Prostate gland (tissue), 2 donors: Measurements from ENCODE around the gene LYPD6B. TPM values are rescaled to one million over a fixed set of nuclear protein-coding genes. Genes with fewer than 3 reads are reported as not detected.

Source experiments
- DNase-seq: peaks from one replicate; pipeline ENCODE4 v3.0.0-alpha.2; 2019; ENCODE audit warnings: low spot score
- H3K27ac ChIP-seq, 2 donors: fragments of 200-600 bp; sonication (generic); 2 replicates each; pipeline ENCODE4 v1.5.1; 2017 to 2019
- H3K27me3 ChIP-seq: fragments of 200-600 bp; sonication (generic); replicated peaks from 2 replicates; pipeline ENCODE4 v1.5.1; 2019; ENCODE audit not compliant: insufficient read depth
- H3K36me3 ChIP-seq, 2 donors: fragments of 200-600 bp; sonication (generic); 1 replicate in 1 of 2; 2 replicates in 1 of 2; pipeline versions ENCODE4 v1.5.1 to v1.8.1; 2017 to 2019
- H3K4me1 ChIP-seq: fragments of 200-600 bp; sonication (generic); replicated peaks from 2 replicates; pipeline ENCODE4 v1.5.1; 2019
- H3K4me3 ChIP-seq, 2 donors: fragments of 200-600 bp; sonication (generic); 2 replicates each; pipeline ENCODE4 v1.5.1; 2017 to 2019
- H3K9me3 ChIP-seq: fragments of 200-600 bp; sonication (generic); 2 replicates; pipeline ENCODE4 v1.5.1; 2017
- POLR2A ChIP-seq: fragments of 450-650 bp; IDR thresholded peaks from one replicate; pipeline ENCODE4 v1.6.1; 2016; ENCODE audit warnings: antibody characterized with exemption, mild to moderate bottlenecking
- POLR2AphosphoS5 ChIP-seq: sonication (generic); formaldehyde crosslinking; IDR thresholded peaks from one replicate; pipeline ENCODE4 v1.6.1; 2017; ENCODE audit warnings: antibody characterized with exemption
- WGBS: methylation state at CpG from one replicate; pipeline ENCODE4 v1.1.5; 2018; 5-methylcytosine and 5-hydroxymethylcytosine counted together
- intact Hi-C: fragments of 100-400 bp; cut with DNase I; formaldehyde crosslinking; loops from one replicate; pipeline ENCODE4 v1.14.2; 2022
- total RNA-seq, 2 donors: library from RNA; depleted of rRNA; stranded (reverse); fragments of >200 nt; gene quantifications; one replicate each; pipeline ENCODE4 v1.1.0, GENCODE V29; 2016
- TF ChIP-seq, protein P1 (sequence below), 4 experiments: fragments of 200-600 bp in 2 of 4; fragments of 450-650 bp in 2 of 4; sonication (generic) in 2 of 4; IDR thresholded peaks; 1 replicate in 3 of 4; 2 replicates in 1 of 4; pipeline ENCODE4 v1.5.1; 2016 to 2019; ENCODE audit warnings: antibody characterized with exemption in 4 of 4, mild to moderate bottlenecking in 2 of 4, moderate library complexity in 2 of 4

Gene LYPD6B
- total RNA-seq, 2 donors from 2014 or later: 16.8 to 17.8 TPM

GRCh38 chr2:149049142-149049541 lies 10.6 kb downstream of the LYPD6B start:
- Histone ChIP-seq H3K4me3 (no peak overlapping the region), H3K27ac (no peak overlapping the region), H3K36me3 (no peaks in the 10 kb centered on the region), H3K9me3 (no peaks in the 10 kb centered on the region), H3K4me1 (no peaks in the 10 kb centered on the region), H3K27me3 (no peaks in the 10 kb centered on the region)
- WGBS: 97% methylated on average over 2 of the region's 2 CpGs
- intact Hi-C loops: no loop called here
- TF ChIP-seq, protein P1, sequence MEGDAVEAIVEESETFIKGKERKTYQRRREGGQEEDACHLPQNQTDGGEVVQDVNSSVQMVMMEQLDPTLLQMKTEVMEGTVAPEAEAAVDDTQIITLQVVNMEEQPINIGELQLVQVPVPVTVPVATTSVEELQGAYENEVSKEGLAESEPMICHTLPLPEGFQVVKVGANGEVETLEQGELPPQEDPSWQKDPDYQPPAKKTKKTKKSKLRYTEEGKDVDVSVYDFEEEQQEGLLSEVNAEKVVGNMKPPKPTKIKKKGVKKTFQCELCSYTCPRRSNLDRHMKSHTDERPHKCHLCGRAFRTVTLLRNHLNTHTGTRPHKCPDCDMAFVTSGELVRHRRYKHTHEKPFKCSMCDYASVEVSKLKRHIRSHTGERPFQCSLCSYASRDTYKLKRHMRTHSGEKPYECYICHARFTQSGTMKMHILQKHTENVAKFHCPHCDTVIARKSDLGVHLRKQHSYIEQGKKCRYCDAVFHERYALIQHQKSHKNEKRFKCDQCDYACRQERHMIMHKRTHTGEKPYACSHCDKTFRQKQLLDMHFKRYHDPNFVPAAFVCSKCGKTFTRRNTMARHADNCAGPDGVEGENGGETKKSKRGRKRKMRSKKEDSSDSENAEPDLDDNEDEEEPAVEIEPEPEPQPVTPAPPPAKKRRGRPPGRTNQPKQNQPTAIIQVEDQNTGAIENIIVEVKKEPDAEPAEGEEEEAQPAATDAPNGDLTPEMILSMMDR (IDR thresholded peaks at IDR 0.05): no peak
- TF ChIP-seq POLR2AphosphoS5 (no peak), POLR2A (no peak)
- no peak for DNase-seq

- Histone ChIP-seq H3K27me3 (no peaks in the 10 kb centered on the region), H3K27ac (no peak overlapping the region), H3K9me3 (no peaks in the 10 kb centered on the region), H3K4me3 (no peak overlapping the region), H3K4me1 (no peaks in the 10 kb centered on the region), H3K36me3 (no peaks in the 10 kb centered on the region)
- WGBS: 67% methylated on average over 6 of the region's 6 CpGs
- DNase-seq: no peak
- intact Hi-C loops: no loop called here
- TF ChIP-seq POLR2A: no peak
- no peak for TF ChIP-seq POLR2AphosphoS5
- TF ChIP-seq, protein P1 (IDR thresholded peaks at IDR 0.05): no peak
Measured at GRCh38 chr2:149050188-149050587, 11.7 kb downstream of the LYPD6B start.

- H3K9me3 ChIP-seq: no peaks in the 10 kb centered on the region
- no peak for DNase-seq
- H3K27ac ChIP-seq: no peak overlapping the region
- no peaks in the 10 kb centered on the region for H3K36me3 ChIP-seq
- 46% methylated on average over 1 of the region's 1 CpG for WGBS
- H3K4me1 ChIP-seq: no peaks in the 10 kb centered on the region
- TF ChIP-seq POLR2A: no peak
- TF ChIP-seq POLR2AphosphoS5: no peak
- TF ChIP-seq, protein P1 (IDR thresholded peaks at IDR 0.05): no peak
- intact Hi-C loops: no loop called here
- H3K27me3 ChIP-seq: no peaks in the 10 kb centered on the region
- H3K4me3 ChIP-seq: no peak overlapping the region
Measured at GRCh38 chr2:149055751-149056150, 17.3 kb downstream of the LYPD6B start.

DNA sequence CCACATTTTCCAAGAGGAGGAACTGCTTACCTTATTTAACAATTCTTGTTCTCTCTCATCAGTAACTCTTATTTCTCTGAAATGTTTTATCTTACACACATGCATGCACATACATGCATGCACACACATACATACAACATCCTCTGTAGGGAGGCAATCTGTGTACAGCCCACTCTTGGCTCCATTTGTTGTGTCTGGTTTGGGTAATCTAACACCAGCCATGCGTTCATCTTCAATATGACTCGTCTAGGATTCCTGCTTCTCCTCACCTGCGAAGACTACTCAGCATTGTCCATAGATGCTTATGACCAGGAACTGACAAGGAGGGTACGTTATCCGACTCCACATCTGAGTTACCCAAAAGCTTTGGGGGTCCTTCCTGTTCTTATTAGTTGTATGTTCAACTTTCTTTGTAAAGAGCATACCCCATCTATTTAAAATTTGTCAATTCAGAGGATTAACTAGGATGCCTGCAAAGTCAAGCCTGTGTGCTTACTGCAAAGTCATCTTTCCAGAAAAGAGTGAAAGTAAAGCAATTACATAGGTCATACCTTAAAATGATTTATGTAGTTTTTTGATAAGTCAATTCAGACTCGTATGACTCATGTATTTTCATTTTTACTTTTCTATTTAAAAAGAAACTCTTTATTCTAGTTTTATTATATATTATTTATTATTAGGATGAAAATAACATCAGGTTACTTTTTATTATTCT lies 18.2 kb downstream of the LYPD6B start:
- Histone ChIP-seq H3K27ac (no peak overlapping the region), H3K9me3 (no peaks in the 10 kb centered on the region), H3K4me3 (no peak overlapping the region), H3K36me3 (no peaks in the 10 kb centered on the region), H3K4me1 (no peaks in the 10 kb centered on the region), H3K27me3 (no peaks in the 10 kb centered on the region)
- intact Hi-C loops: no loop called here
- TF ChIP-seq POLR2AphosphoS5 (no peak), POLR2A (no peak)
- TF ChIP-seq, protein P1 (IDR thresholded peaks at IDR 0.05): no peak
- no peak for DNase-seq
- 82% methylated on average over 6 of the region's 6 CpGs for WGBS

- no peaks in the 10 kb centered on the region for H3K4me1 ChIP-seq
- no peaks in the 10 kb centered on the region for H3K36me3 ChIP-seq
- TF ChIP-seq POLR2AphosphoS5 (no peak), POLR2A (no peak)
- TF ChIP-seq, protein P1 (IDR thresholded peaks at IDR 0.05): no peak
- H3K27ac ChIP-seq: no peak overlapping the region
- WGBS: 36% methylated on average over 5 of the region's 5 CpGs
- H3K27me3 ChIP-seq: no peaks in the 10 kb centered on the region
- no peaks in the 10 kb centered on the region for H3K9me3 ChIP-seq
- H3K4me3 ChIP-seq: no peak overlapping the region
- intact Hi-C loops: no loop called here
- no peak for DNase-seq
Measured at GRCh38 chr2:149057401-149057800, 18.9 kb downstream of the LYPD6B start.
